Heart left ventricle (tissue), 16 donors: ENCODE measurements around the gene CDH18. TPM values are rescaled to one million over a fixed set of nuclear protein-coding genes. Genes with fewer than 3 reads are reported as not detected.

Experiments
- ATAC-seq, 4 donors: fragments of 200-7000 bp; cut with Tn5 transposase; one replicate each; pipeline ENCODE4 v1.9.1; 2020 to 2022; ENCODE audit warnings: moderate library complexity in 4 of 4, mild to moderate bottlenecking in 3 of 4, moderate number of reproducible peaks in 1 of 4
- DNase-seq, 5 donors: peaks; one replicate each; pipeline ENCODE4 v3.0.0-alpha.2; 2020
- H3K27ac ChIP-seq, 12 donors: fragments of 200-600 bp; sonication (generic) in 4 of 12; one replicate each; pipeline versions ENCODE4 v1.5.0 to v1.8.0; 2016 to 2022; ENCODE audit warnings: mild to moderate bottlenecking in 2 of 12
- H3K27me3 ChIP-seq, 9 donors: fragments of 200-600 bp; sonication (generic) in 2 of 9; one replicate each; pipeline versions ENCODE4 v1.5.1 to v1.8.0; 2016 to 2022; ENCODE audit warnings: mild to moderate bottlenecking in 3 of 9
- H3K36me3 ChIP-seq, 9 donors: fragments of 200-600 bp; sonication (generic) in 2 of 9; one replicate each; pipeline versions ENCODE4 v1.5.0 to v1.8.0; 2018 to 2022; ENCODE audit warnings: mild to moderate bottlenecking in 2 of 9
- H3K4me1 ChIP-seq, 12 donors: fragments of 200-600 bp; sonication (generic) in 4 of 12; one replicate each; pipeline versions ENCODE4 v1.5.0 to v1.8.0; 2016 to 2022; ENCODE audit warnings: mild to moderate bottlenecking in 3 of 12
- H3K4me3 ChIP-seq, 12 donors: fragments of 200-600 bp; sonication (generic) in 4 of 12; one replicate each; pipeline versions ENCODE4 v1.5.0 to v1.8.0; 2017 to 2022; ENCODE audit warnings: mild to moderate bottlenecking in 9 of 12, moderate library complexity in 4 of 12
- H3K9me3 ChIP-seq, 12 donors: fragments of 200-600 bp; sonication (generic) in 4 of 12; one replicate each; pipeline versions ENCODE4 v1.5.0 to v1.8.0; 2016 to 2022; ENCODE audit warnings: mild to moderate bottlenecking in 1 of 12
- CTCF ChIP-seq, 12 donors: fragments of 200-600 bp; sonication (generic) in 4 of 12; IDR thresholded peaks; one replicate each; pipeline versions ENCODE4 v1.5.0 to v1.8.0; 2018 to 2022; ENCODE audit warnings: antibody characterized with exemption in 12 of 12, mild to moderate bottlenecking in 5 of 12
- POLR2A ChIP-seq, 2 donors: fragments of 450-650 bp; IDR thresholded peaks; one replicate each; pipeline ENCODE4 v1.6.1; 2017; ENCODE audit warnings: antibody characterized with exemption in 2 of 2, mild to moderate bottlenecking in 2 of 2, moderate library complexity in 2 of 2
- WGBS, 4 donors: extraction: QIAGEN DNeasy Blood & Tissue Kit in 2 of 4; methylation state at CpG; one replicate each; pipeline versions ENCODE4 v1.1.5 to v1.1.7; 2013 to 2018; 5-methylcytosine and 5-hydroxymethylcytosine counted together
- intact Hi-C, 10 donors: fragments of 100-400 bp; cut with DNase I; formaldehyde crosslinking; loops; one replicate each; pipeline versions ENCODE4 v1.11.1 to v1.14.2; 2022
- polyA plus RNA-seq, 2 donors: library from polyadenylated mRNA; stranded (reverse); fragments of 200-250 nt; gene quantifications; one replicate each; pipeline ENCODE4 v1.2.3, GENCODE V29; 2013
- total RNA-seq, 9 donors: library from RNA; depleted of rRNA in 2 of 9; stranded (reverse); fragments of >200 nt in 2 of 9; fragmentation: NEBNext Ultra II Directional in 3 of 9; extraction: Animal tissue kit (Norgen Biotek cat#: 25700) in 3 of 9; gene quantifications; one replicate each; pipeline versions ENCODE4 v1.1.0 to v1.2.4, GENCODE V29; 2016 to 2023
- donor health status: ischemic (EF 13 %, LVEDD 7.1; RV severe dilation, severe dysfunction).
- donor health status: healthy with polysubstance abuse.
- donor health status: DM: no; HTN: yes; CAD: no.
- donor health status: DM: no; HTN: no; CAD: no.
- donor health status: ischemic (EF 25% LVEDD 6.9; RV normal size, moderate dysfunction).
- donor health status: ischemic (EF 25% LVEDD 5.7; RV mildly dilated, moderate dysfunction).
- donor health status: healthy.
- donor health status: DM: yes; HTN: yes; CAD: no.
- donor health status: ischemic (EF 35%, LVEDD 5.7; RV mildly dilated, moderate dysfunction).
- donor health status: nonischemic (EF 11% LVEDD 7.7; RV severe dilation, severe dysfunction).
- donor health status: DM: yes; HTN: yes; CAD: no.
- donor health status: PGD.
- donor health status: ischemic (EF 29% LVEDD 5.4; RV normal size, mild dysfunction).
- donor health status: nonischemic (EF 23%, LVEDD 6.1; RV moderate dilation, normal function).

The CDH18 gene
- total and polyA plus RNA-seq, 11 donors = 0.75 TPM; not detected in 10

DNA sequence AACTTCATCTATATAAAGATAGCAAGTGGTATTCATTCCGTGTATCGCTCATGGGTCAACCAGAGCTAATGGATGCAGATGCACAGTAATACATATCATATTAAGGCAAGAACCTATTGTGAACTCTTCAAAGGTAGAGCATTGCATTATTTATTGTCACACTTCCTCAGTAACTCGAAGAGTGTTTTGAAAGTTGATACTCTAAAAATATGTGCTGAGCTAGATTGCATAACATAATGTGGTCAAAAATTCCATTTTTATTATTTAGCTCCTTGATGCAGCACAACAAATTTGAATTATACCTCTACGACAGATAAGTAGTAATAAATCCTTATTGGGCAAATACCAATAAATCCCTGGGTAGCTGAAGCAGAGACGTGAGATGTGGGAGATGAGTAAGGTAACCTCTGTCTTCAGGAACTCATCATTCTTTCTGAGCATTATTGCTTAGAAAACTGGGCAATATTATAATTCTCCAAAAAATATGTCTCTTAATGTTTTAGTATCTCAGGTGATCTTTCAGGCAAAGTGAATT is 70.3 kb downstream of the CDH18 start:
- H3K27me3 ChIP-seq = no peaks in the 10 kb centered on the region
- 74 to 79% (median 77%) methylated on average over 5 of the region's 5 CpGs for WGBS, 4 donors
- intact Hi-C loops = no loop called here
- TF ChIP-seq CTCF (IDR thresholded peaks at IDR 0.05) (no peak), POLR2A (IDR thresholded peaks at IDR 0.05) (no peak)
- no peaks in the 10 kb centered on the region for H3K9me3 ChIP-seq
- no peak for DNase-seq
- ATAC-seq = no peak
- H3K27ac ChIP-seq = no peak overlapping the region
- no peaks in the 10 kb centered on the region for H3K36me3 ChIP-seq
- no peak overlapping the region for H3K4me3 ChIP-seq
- H3K4me1 ChIP-seq = no peaks in the 10 kb centered on the region

- 64 to 71% (median 69%) methylated on average over 4 of the region's 4 CpGs for WGBS, 4 donors
- intact Hi-C loops = no loop called here
- H3K4me1 ChIP-seq = no peaks in the 10 kb centered on the region
- no peaks in the 10 kb centered on the region for H3K9me3 ChIP-seq
- no peak overlapping the region for H3K4me3 ChIP-seq
- TF ChIP-seq POLR2A (IDR thresholded peaks at IDR 0.05) = no peak
- no peak for TF ChIP-seq CTCF (IDR thresholded peaks at IDR 0.05)
- H3K36me3 ChIP-seq = no peaks in the 10 kb centered on the region
- ATAC-seq (no peak), DNase-seq (no peak)
- H3K27ac ChIP-seq = no peak overlapping the region
- H3K27me3 ChIP-seq = no peaks in the 10 kb centered on the region
Measured at GRCh38 chr5:19910136-19910535, 77.9 kb downstream of the CDH18 start.

DNA sequence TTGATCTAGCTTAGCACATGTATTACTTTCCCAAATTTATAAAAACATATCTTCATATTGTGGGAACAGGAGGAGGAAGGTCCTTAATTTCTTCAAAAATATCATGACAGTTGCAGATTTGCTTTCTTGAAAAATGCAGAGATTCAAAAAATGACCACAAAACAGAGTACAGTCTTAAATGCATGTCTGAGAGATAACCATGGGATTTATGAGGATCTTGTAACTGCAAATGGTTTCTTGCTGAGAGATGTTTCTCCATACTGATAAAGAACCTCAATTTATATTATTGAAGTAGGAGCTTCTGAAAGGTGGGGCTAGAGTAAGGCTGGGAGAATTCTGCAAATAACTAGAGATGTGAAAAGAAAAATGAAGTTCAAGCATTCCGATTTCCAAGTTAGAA is 83.2 kb downstream of the CDH18 start:
- H3K4me3 ChIP-seq = no peak overlapping the region
- ATAC-seq = no peak

GRCh38 chr5:19903611-19904010 is 84.4 kb downstream of the CDH18 start:
- TF ChIP-seq CTCF (IDR thresholded peaks at IDR 0.05) (no peak), POLR2A (IDR thresholded peaks at IDR 0.05) (no peak)
- H3K27me3 ChIP-seq = no peaks in the 10 kb centered on the region
- ATAC-seq (no peak), DNase-seq (no peak)
- peaks cover 0 to 4% (median 0%) of the 10 kb centered on the region in 12 donors for H3K9me3 ChIP-seq
- no peak overlapping the region for H3K4me3 ChIP-seq
- no peaks in the 10 kb centered on the region for H3K4me1 ChIP-seq
- no peak overlapping the region for H3K27ac ChIP-seq
- intact Hi-C loops = no loop called here
- H3K36me3 ChIP-seq = no peaks in the 10 kb centered on the region
- 75 to 83% (median 79%) methylated on average over 5 of the region's 5 CpGs for WGBS, 4 donors

More for the DNA sequence above, 83.2 kb downstream of the CDH18 start:
- DNase-seq = no peak
- Histone ChIP-seq H3K9me3 (peaks cover 0 to 4% (median 0%) of the 10 kb centered on the region in 12 donors), H3K27ac (no peak overlapping the region), H3K36me3 (no peaks in the 10 kb centered on the region), H3K4me1 (no peaks in the 10 kb centered on the region), H3K27me3 (no peaks in the 10 kb centered on the region)
- intact Hi-C loops = no loop called here
- TF ChIP-seq POLR2A (IDR thresholded peaks at IDR 0.05) = no peak
- no peak for TF ChIP-seq CTCF (IDR thresholded peaks at IDR 0.05)
- WGBS, 4 donors = 0 to 51% (median 23%) methylated on average over 1 of the region's 1 CpG
